Type B pancreatic cell (in vitro differentiated cells): ENCODE results near the gene TUBA3E. TPM values are rescaled to one million over a fixed set of nuclear protein-coding genes. Genes with fewer than 3 reads are reported as not detected.
A peak's percentile ranks its signal among the peaks of the same experiment; 100 is the strongest.
"Not testable (repeated sequence)": the region's sequence is repeated elsewhere in the genome, so short reads cannot be mapped to it uniquely, and the experiment has no call there.

Experiments used
- DNase-seq: peaks from one replicate; pipeline ENCODE4 v3.0.0; 2021; ENCODE audit warnings: mixed read lengths; ENCODE audit not compliant: unreplicated experiment; ENCODE audit errors: extremely low spot score
- H3K27ac Mint-ChIP-seq: 2 replicates; pipeline ENCODE4 v1.8.0; 2021; ENCODE audit warnings: mild to moderate bottlenecking, mixed read lengths
- H3K27me3 Mint-ChIP-seq: 2 replicates; pipeline ENCODE4 v1.8.0; 2021; ENCODE audit warnings: mixed read lengths
- H3K36me3 Mint-ChIP-seq: 2 replicates; pipeline ENCODE4 v1.8.0; 2021; ENCODE audit warnings: mixed read lengths
- H3K4me1 Mint-ChIP-seq: one replicate; pipeline ENCODE4 v1.8.0; 2021; ENCODE audit warnings: mixed read lengths; ENCODE audit not compliant: unreplicated experiment
- H3K4me3 Mint-ChIP-seq: 2 replicates; pipeline ENCODE4 v1.8.0; 2021; ENCODE audit warnings: mild to moderate bottlenecking, mixed read lengths
- H3K9me3 Mint-ChIP-seq: 2 replicates; pipeline ENCODE4 v1.8.0; 2021; ENCODE audit warnings: mixed read lengths
- CTCF ChIP-seq: fragments of 200-600 bp; sonication (generic); conservative IDR thresholded peaks from 2 replicates; pipeline ENCODE4 v1.5.0; 2021; ENCODE audit warnings: antibody characterized with exemption, mild to moderate bottlenecking
- total RNA-seq: library from RNA; stranded (reverse); gene quantifications from 2 replicates; pipeline ENCODE4 v1.2.1, GENCODE V29; 2021; ENCODE audit warnings: low replicate concordance

The TUBA3E gene
- total RNA-seq, 1 donor from 2014 or later: not detected

- H3K4me1 Mint-ChIP-seq: no peaks in the 10 kb centered on the region
- H3K27me3 Mint-ChIP-seq: no peaks in the 10 kb centered on the region
- H3K27ac Mint-ChIP-seq: no peak overlapping the region
- DNase-seq: no peak
- no peaks in the 10 kb centered on the region for H3K36me3 Mint-ChIP-seq
- no peaks in the 10 kb centered on the region for H3K9me3 Mint-ChIP-seq
- H3K4me3 Mint-ChIP-seq: no peak overlapping the region
- TF ChIP-seq CTCF: no peak
Measured at GRCh38 chr2:130156624-130157004, 41.6 kb downstream of the TUBA3E start.

- not testable (repeated sequence) for H3K4me3 Mint-ChIP-seq, H3K27me3 Mint-ChIP-seq, DNase-seq, H3K27ac Mint-ChIP-seq, H3K36me3 Mint-ChIP-seq, H3K9me3 Mint-ChIP-seq, H3K4me1 Mint-ChIP-seq
- peak; percentile 69 for TF ChIP-seq CTCF
Measured at GRCh38 chr2:130155956-130156623, 42.1 kb downstream of the TUBA3E start.

DNA sequence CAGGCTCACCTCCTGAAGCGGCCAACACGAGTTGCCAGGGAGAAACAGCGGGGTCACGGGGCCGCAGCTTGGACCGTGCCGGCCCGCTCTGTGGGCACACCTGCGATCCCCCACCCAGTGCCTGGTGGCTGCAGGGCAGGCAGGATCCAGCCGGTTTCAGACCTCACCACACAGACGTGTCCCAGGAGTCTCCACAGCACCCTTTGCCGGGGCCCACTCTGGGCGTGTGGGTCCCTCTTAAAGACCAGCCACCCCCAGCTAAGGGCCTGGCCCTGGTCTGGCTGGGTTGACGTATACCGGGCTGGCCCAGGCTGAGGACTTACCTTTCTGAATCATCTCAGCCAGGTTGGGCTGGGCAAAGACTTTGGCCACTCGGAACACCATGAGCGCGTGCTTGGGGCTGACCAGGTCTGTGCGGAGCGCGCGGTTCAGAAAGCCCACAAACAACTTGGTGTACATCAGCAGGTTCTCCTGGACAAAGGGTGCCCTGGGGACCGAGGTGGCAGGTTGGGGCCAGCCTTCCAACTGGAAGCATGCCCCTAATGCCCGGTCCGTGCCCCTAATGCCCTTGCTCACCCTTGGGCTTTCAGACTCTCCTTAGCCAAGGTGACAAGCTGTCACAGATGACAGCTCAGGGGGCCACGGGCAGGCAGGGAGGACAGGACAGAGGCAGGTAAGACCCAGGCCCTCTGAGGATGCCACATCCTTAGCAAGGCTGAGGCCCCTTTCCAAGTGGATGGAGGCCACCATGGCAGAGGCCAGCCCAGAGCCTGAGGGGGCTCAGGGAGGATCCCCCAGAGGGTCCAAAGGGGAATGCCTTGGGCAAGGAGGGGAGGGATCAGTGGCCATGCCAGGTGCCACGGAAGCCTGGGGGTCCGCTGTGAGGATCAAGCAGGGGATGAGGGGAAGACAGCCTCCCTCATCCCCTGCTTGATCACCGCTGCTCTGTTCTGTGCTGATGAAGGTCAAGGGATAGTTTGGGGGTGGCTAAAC is 43.2 kb downstream of the TUBA3E start:
- no peak for TF ChIP-seq CTCF
- H3K27ac Mint-ChIP-seq: no peak overlapping the region

GRCh38 chr2:130154423-130154770 is 43.8 kb downstream of the TUBA3E start:
- not testable (repeated sequence) for H3K27ac Mint-ChIP-seq, H3K27me3 Mint-ChIP-seq, DNase-seq, H3K9me3 Mint-ChIP-seq, H3K4me3 Mint-ChIP-seq, H3K36me3 Mint-ChIP-seq, H3K4me1 Mint-ChIP-seq

More for the DNA sequence above, 43.2 kb downstream of the TUBA3E start:
- Mint-ChIP-seq H3K4me3 (no peak overlapping the region), H3K9me3 (no peaks in the 10 kb centered on the region), H3K27me3 (no peaks in the 10 kb centered on the region), H3K36me3 (no peaks in the 10 kb centered on the region), H3K4me1 (no peaks in the 10 kb centered on the region)
- DNase-seq: no peak

- H3K36me3 Mint-ChIP-seq, H3K27ac Mint-ChIP-seq, H3K4me1 Mint-ChIP-seq, H3K9me3 Mint-ChIP-seq, DNase-seq, H3K4me3 Mint-ChIP-seq, H3K27me3 Mint-ChIP-seq: not testable (repeated sequence)
Measured at GRCh38 chr2:130153721-130154422, 44.4 kb downstream of the TUBA3E start.

DNA sequence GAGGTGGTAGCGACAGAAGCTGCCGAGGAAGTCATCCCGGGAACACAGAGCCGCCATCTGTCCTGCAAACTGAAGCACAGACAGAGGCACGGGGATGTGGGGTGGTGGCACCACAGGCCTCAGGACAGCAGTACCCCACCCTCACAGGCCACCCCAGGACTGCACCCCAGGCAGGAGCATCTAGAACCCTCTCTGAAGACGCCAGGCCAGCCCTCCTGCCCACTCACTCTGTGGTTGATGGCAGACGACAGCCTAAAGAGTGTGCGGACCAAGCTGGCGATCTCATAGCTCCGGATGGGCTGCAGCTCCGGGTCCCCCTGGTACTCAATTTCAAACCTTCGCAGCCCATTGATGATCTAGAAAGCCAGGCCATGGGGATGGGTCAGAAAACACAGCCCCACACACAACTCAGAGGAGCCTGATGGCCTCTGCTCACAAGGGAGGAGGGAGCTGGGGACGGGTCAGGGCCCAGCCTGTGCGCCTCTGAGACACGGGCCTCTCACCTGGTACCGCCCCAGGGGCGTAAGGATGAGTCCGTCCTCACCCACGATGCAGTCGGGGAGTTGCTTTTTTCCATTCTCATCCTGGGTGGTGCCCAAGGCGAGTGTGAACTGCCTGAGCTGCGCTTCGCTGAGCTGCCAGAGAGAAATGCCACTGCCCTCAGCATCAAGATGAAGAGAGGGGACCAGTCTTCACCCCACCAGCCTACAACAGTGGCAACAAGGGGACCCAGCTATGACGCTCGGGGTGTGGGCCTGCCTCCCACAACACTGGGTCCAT is 45.2 kb downstream of the TUBA3E start:
- no peak for DNase-seq
- Mint-ChIP-seq H3K4me3 (no peak overlapping the region), H3K27me3 (no peaks in the 10 kb centered on the region), H3K27ac (no peak overlapping the region), H3K36me3 (no peaks in the 10 kb centered on the region), H3K9me3 (no peaks in the 10 kb centered on the region), H3K4me1 (no peaks in the 10 kb centered on the region)
- TF ChIP-seq CTCF: no peak

DNA sequence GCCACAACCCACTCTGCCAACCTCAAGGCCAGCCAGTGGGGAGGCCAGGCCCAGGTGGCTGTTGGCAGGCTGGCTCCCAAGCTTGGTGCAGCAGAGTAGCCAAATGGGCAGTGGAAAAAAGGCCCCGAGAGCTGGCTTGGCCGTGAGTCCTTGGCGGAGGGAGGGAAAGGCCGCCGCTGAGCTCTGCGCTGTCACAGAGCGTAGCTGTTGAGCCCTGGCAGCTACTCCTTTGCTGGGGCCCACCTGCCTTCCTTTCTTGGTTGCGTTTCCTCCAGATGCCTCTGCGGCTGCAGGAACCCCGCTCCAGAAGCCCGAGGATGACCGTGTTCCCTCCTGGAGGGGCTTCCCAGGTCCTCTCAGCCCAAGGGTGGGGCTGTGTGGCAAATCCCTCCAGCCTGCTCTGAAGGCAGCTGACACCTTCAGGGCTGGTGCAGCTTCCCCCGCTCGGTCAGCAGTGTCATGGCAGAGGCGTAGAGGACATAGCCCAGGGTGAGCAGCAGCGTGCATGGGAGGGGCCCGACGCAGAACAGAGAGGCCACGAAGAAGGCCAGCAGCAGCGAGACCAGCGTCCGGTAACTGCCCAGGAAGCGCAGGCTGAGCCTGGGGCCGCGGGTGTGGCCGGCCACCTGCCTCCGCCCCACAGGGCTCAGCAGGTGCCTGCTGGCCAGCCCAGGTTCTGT is 46.0 kb downstream of the TUBA3E start:
- H3K27me3 Mint-ChIP-seq, H3K36me3 Mint-ChIP-seq, H3K27ac Mint-ChIP-seq, H3K4me1 Mint-ChIP-seq, DNase-seq, H3K4me3 Mint-ChIP-seq, H3K9me3 Mint-ChIP-seq: not testable (repeated sequence)

DNA sequence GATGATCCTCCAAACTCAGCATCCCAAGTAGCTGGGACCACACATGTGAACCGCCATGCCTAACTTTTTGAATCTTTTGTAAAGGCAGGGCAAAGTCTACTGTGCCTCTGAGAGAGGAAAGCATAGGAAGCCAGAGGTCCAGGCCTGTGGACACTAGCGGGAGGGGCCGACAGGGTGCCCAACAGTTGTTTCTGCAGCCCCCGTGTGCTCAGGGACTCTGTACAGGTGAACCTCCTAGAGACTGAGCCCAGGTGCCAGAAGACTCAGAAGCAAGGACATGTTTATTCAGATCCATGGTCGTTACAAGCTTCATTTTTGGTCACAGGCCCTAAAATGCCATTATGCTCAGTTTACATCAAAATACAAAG is 47.1 kb downstream of the TUBA3E start:
- not testable (repeated sequence) for DNase-seq, H3K4me3 Mint-ChIP-seq, H3K36me3 Mint-ChIP-seq, H3K27ac Mint-ChIP-seq, H3K9me3 Mint-ChIP-seq, H3K27me3 Mint-ChIP-seq, H3K4me1 Mint-ChIP-seq
